NT2/D1 (cell line): ENCODE measurements around the gene PRKG1.

Experiments used
- DNase-seq: peaks from one replicate; pipeline ENCODE4 v3.0.0-alpha.2; 2011; ENCODE audit warnings: low read depth, low spot score
- H3K27me3 ChIP-seq: 2 replicates; pipeline ENCODE4 v1.6.0; 2011; ENCODE audit warnings: mild to moderate bottlenecking; ENCODE audit not compliant: insufficient read length, insufficient read depth
- H3K36me3 ChIP-seq: 2 replicates; pipeline ENCODE4 v1.6.1; 2011; ENCODE audit warnings: mild to moderate bottlenecking, low read length, mixed read lengths; ENCODE audit not compliant: insufficient read depth, insufficient read length
- H3K4me1 ChIP-seq: 2 replicates; pipeline ENCODE4 v1.5.1; 2011; ENCODE audit not compliant: insufficient read depth, insufficient read length
- H3K4me3 ChIP-seq: 2 replicates; pipeline ENCODE4 v1.5.1; 2011; ENCODE audit warnings: low read depth; ENCODE audit not compliant: insufficient read length
- H3K9ac ChIP-seq: 2 replicates; pipeline ENCODE4 v1.6.0; 2011; ENCODE audit warnings: low read depth; ENCODE audit not compliant: insufficient read length
- H3K9me3 ChIP-seq: 2 replicates; pipeline ENCODE4 v1.5.1; 2011; ENCODE audit warnings: mild to moderate bottlenecking, low read length; ENCODE audit not compliant: insufficient read depth
- SUZ12 ChIP-seq: IDR thresholded peaks from 2 replicates; pipeline ENCODE4 v1.6.1; 2011; ENCODE audit not compliant: insufficient read length, insufficient read depth; ENCODE audit errors: extremely low read depth
- YY1 ChIP-seq: IDR thresholded peaks from 2 replicates; pipeline ENCODE4 v1.6.1; 2011; ENCODE audit not compliant: insufficient read length, insufficient read depth
- ZNF274 ChIP-seq: IDR thresholded peaks from 2 replicates; pipeline ENCODE4 v1.6.1; 2011; ENCODE audit warnings: mild to moderate bottlenecking, low read depth, low read length

Gene PRKG1

DNA sequence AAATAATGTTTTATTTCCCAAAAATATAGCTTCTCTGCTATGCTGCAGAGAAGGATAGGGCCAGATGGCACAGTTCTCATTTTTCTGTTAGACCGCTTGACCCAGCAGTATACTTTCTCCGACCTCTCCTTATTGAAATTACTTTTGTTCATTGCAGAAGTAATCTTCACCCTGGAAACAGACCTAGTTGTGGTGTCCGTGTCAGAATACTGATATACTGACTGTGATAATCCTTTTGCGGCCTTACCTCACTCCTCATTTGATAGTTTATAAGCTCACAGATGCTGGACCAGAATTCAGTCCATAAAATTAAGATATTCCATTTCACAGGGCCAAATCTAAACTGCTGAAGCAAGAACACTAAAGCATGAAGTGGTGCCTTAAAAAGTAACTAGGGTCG, 979.2 kb downstream of the PRKG1 start:
- H3K4me3 ChIP-seq = no peak overlapping the region
- no peaks in the 10 kb centered on the region for H3K27me3 ChIP-seq
- no peaks in the 10 kb centered on the region for H3K36me3 ChIP-seq
- no peak overlapping the region for H3K9ac ChIP-seq
- H3K4me1 ChIP-seq = no peaks in the 10 kb centered on the region
- TF ChIP-seq ZNF274 (no peak), SUZ12 (no peak), YY1 (no peak)
- no peaks in the 10 kb centered on the region for H3K9me3 ChIP-seq
- DNase-seq = no peak

DNA sequence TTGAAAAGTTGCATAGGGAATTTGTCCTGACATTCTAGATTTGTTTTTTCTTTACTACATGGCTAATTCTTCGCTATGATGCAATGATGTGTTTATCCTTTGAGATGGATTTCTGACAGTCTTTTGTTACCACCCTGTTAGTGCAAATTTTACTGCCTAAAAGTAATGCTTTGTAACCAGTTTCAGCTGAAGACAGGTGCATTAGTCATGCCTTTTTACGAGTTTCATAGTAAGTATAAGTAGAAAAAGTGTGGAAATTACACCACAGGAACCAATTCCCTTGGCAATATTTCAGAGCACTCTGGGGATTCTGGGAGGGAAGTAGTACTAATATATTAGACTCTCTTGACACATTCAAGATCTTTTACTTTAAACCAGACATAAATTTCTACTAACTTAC, 982.0 kb downstream of the PRKG1 start:
- H3K4me1 ChIP-seq = no peaks in the 10 kb centered on the region
- no peaks in the 10 kb centered on the region for H3K9me3 ChIP-seq
- no peaks in the 10 kb centered on the region for H3K36me3 ChIP-seq
- TF ChIP-seq SUZ12 = no peak
- no peak for TF ChIP-seq YY1
- H3K9ac ChIP-seq = no peak overlapping the region
- no peaks in the 10 kb centered on the region for H3K27me3 ChIP-seq
- DNase-seq = no peak
- H3K4me3 ChIP-seq = no peak overlapping the region

DNA sequence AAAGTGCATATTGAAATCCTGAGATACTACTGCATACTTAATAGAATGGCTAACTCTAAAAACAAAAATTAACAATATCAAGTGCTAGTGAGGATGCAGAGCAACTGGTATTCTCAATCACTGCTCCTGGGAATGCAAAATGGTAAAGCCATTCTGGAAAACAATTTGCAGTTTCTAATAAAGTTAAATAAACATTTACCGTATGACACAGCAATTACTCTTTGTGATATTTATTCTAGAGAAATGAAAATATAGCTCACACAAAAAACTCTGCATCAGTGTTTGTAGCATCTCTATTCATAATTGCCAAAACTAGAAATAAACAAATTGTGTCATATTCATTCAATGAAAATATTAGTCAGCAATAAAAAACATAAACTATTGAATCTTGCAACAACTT, 984.8 kb downstream of the PRKG1 start:
- Histone ChIP-seq H3K36me3 (no peaks in the 10 kb centered on the region), H3K4me3 (no peak overlapping the region), H3K9me3 (no peaks in the 10 kb centered on the region), H3K9ac (no peak overlapping the region), H3K4me1 (no peaks in the 10 kb centered on the region), H3K27me3 (no peaks in the 10 kb centered on the region)
- no peak for TF ChIP-seq YY1
- no peak for TF ChIP-seq SUZ12
- TF ChIP-seq ZNF274 = no peak
- no peak for DNase-seq

DNA sequence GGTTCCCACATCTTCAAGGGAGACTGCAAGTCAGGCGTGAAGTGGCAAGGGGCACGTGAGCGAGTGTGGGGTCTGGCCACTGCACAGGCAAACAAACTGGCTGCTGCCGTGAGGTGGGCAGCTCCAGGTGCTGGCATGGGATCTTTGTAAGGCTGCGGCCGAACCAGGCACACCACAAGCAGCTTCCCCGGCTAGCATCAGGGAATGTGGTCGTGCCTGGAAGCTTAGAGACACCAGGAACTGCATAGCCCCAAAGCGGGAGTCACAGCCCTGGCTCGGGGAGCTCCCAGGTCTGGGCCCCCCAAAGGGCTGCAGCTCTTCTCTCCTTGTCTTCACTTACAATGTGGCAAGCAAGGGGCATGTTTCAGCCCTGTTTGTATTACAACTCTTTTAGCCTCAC, 988.9 kb downstream of the PRKG1 start:
- H3K9ac ChIP-seq = no peak overlapping the region
- no peak for TF ChIP-seq ZNF274
- no peak for TF ChIP-seq SUZ12
- no peak for TF ChIP-seq YY1
- DNase-seq = no peak
- no peak overlapping the region for H3K4me3 ChIP-seq
- no peaks in the 10 kb centered on the region for H3K9me3 ChIP-seq
- no peaks in the 10 kb centered on the region for H3K4me1 ChIP-seq
- H3K36me3 ChIP-seq = no peaks in the 10 kb centered on the region
- no peaks in the 10 kb centered on the region for H3K27me3 ChIP-seq

DNA sequence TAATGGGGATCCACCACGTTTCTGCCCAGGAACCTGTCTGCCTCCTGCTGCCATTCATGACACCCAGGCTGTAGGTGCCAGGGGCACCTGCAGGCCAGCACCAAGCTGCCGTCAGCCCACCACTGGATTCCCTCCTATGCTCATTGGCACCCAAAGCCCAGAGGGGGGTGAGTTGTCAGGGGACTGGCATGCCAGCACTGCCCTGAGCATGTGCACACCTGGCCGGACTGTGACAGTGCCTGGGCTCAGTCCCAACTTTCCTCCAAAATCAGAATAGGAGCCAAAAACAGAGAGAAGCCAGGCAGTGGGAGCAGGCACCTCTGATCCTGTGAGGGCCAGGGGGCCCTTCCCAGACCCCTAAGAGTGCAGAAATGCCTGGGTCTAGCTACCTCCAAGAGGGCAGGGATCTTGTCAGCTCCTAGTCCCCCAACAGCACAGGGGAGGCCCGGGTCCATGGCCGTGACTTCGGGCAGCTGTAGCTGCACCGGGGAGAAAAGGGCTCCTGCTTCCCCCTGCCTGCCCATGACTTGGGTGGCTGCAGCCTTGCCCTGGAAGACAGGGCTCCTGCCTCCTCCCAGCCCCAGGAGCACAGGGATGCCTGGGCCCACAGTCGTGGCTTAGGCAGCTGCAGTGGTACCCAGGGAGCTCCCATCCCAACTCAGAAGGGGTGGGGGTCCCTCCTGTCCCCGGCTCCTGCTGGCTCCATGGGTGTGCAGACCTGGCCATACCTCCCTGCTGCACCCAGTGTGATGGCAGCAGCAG, 990.0 kb downstream of the PRKG1 start:
- no peak for DNase-seq
- no peaks in the 10 kb centered on the region for H3K4me1 ChIP-seq
- no peak overlapping the region for H3K9ac ChIP-seq
- no peak overlapping the region for H3K4me3 ChIP-seq
- no peaks in the 10 kb centered on the region for H3K36me3 ChIP-seq
- H3K27me3 ChIP-seq = no peaks in the 10 kb centered on the region
- H3K9me3 ChIP-seq = no peaks in the 10 kb centered on the region
- TF ChIP-seq ZNF274 (no peak), YY1 (no peak), SUZ12 (no peak)

DNA sequence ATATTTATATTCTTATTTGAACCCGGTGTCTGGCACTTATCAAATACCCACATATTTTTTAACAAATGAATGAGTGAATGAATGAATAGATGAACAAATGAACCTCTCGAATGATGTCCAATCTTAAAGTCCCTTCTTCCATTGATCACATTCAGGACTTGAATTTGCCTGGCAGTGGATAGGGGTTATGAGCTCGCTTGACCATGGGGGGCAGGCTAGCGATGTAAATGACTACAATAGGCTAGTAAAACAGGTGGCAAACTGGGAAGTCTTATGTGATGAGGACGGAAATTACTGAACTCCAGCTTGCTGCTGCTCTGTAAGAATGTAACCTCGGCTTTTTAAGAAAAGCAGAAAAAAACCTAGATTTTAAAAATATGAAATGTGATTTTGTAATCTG, 992.1 kb downstream of the PRKG1 start:
- no peaks in the 10 kb centered on the region for H3K36me3 ChIP-seq
- H3K9me3 ChIP-seq = no peaks in the 10 kb centered on the region
- DNase-seq = peak; percentile 2
- TF ChIP-seq ZNF274 (no peak), YY1 (no peak), SUZ12 (no peak)
- H3K4me3 ChIP-seq = no peak overlapping the region
- H3K27me3 ChIP-seq = no peaks in the 10 kb centered on the region
- H3K4me1 ChIP-seq = no peaks in the 10 kb centered on the region
- H3K9ac ChIP-seq = no peak overlapping the region

DNA sequence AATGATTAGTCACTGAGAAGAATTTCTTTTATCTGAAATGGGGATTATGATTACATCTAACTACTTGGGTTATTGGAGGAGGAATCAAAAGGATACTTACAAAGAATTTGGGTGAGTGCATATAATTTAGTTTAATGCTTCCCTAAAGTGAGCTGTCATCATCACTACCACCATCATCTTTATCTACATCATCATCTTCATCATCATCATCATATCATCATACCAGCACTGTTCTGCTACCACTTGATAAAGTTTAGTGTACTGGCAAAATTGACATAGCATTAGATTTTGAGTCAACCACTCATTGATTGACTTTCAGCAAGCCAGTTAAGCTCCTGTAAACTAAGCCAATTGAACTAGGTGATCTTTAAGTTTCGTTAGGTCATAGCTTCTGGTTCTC, 994.2 kb downstream of the PRKG1 start:
- Histone ChIP-seq H3K4me1 (no peaks in the 10 kb centered on the region), H3K36me3 (no peaks in the 10 kb centered on the region), H3K27me3 (no peaks in the 10 kb centered on the region), H3K9ac (no peak overlapping the region), H3K9me3 (no peaks in the 10 kb centered on the region), H3K4me3 (no peak overlapping the region)
- DNase-seq = no peak
- no peak for TF ChIP-seq ZNF274
- no peak for TF ChIP-seq YY1
- TF ChIP-seq SUZ12 = no peak

DNA sequence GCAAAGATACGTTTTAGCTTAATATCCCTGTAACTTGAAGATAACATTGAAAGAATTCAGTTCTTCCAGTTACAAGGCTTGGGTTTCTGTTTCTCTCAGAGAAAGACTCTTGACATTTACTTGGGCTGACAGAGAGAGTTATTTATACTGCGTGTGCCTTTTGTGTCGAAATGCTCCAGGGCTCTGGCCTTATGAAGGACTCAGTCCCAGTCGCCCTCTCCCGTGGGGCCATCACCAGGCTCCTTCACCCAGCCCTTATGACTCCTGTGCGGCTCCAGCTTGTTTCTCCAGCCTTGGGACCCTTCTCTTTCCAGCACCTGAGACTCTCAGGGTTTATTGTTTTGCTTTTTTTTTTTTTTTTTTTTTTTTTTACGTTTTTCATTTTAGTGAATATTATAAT, 997.5 kb downstream of the PRKG1 start:
- Histone ChIP-seq H3K36me3 (no peaks in the 10 kb centered on the region), H3K4me3 (no peak overlapping the region), H3K9me3 (no peaks in the 10 kb centered on the region), H3K27me3 (no peaks in the 10 kb centered on the region), H3K9ac (no peak overlapping the region), H3K4me1 (no peaks in the 10 kb centered on the region)
- TF ChIP-seq YY1 (no peak), SUZ12 (no peak), ZNF274 (no peak)
- DNase-seq = no peak
